Loucy (cell line): Measurements from ENCODE around the gene ZSWIM6.

Source experiments
- CTCF ChIP-seq: fragments of 200-600 bp; sonication (generic); conservative IDR thresholded peaks from 2 replicates; pipeline ENCODE4 v1.5.1; 2014; ENCODE audit warnings: mild to moderate bottlenecking, antibody characterized with exemption, low read length
- EZH2phosphoT487 ChIP-seq: fragments of 200-600 bp; IDR thresholded peaks from 2 replicates; pipeline ENCODE4 v1.6.1; 2018; ENCODE audit warnings: antibody characterized with exemption, mild to moderate bottlenecking, moderate library complexity, borderline replicate concordance

GRCh38 chr5:61303346-61303745, 28.7 kb upstream of the ZSWIM6 start:
- TF ChIP-seq EZH2phosphoT487, result no peak
- no peak for TF ChIP-seq CTCF
